GM21360 (cell line): ENCODE data around the gene NAV2.

ENCODE experiments used
- ATAC-seq: cut with Tn5 transposase; IDR thresholded peaks from one replicate; pipeline ENCODE4 v1.9.1; 2021; ENCODE audit warnings: mild to moderate bottlenecking, moderate library complexity; ENCODE audit not compliant: unreplicated experiment

NAV2 gene

GRCh38 chr11:19740586-19740985 lies 27.9 kb downstream of the NAV2 start:
- ATAC-seq = no peak

GRCh38 chr11:19742588-19743292 lies 30.1 kb downstream of the NAV2 start:
- ATAC-seq = peak; percentile 80

GRCh38 chr11:19743622-19744021 lies 31.0 kb downstream of the NAV2 start:
- ATAC-seq = no peak

GRCh38 chr11:19744130-19744529 lies 31.5 kb downstream of the NAV2 start:
- no peak for ATAC-seq

GRCh38 chr11:19746086-19746485 lies 33.4 kb downstream of the NAV2 start:
- ATAC-seq = no peak

GRCh38 chr11:19747634-19748033 lies 35.0 kb downstream of the NAV2 start:
- ATAC-seq = no peak

GRCh38 chr11:19751055-19751454 lies 38.4 kb downstream of the NAV2 start:
- no peak for ATAC-seq

GRCh38 chr11:19753451-19754106 lies 40.9 kb downstream of the NAV2 start:
- no peak for ATAC-seq

GRCh38 chr11:19756675-19757475 lies 44.2 kb downstream of the NAV2 start:
- ATAC-seq = no peak

GRCh38 chr11:19759389-19759788 lies 46.8 kb downstream of the NAV2 start:
- ATAC-seq = no peak

- no peak for ATAC-seq
These were observed 49.6 kb downstream of the NAV2 start for GRCh38 chr11:19762266-19762665.

GRCh38 chr11:19763330-19763729 lies 50.7 kb downstream of the NAV2 start:
- no peak for ATAC-seq

GRCh38 chr11:19766206-19766605 lies 53.6 kb downstream of the NAV2 start:
- no peak for ATAC-seq

GRCh38 chr11:19766810-19767209 lies 54.2 kb downstream of the NAV2 start:
- no peak for ATAC-seq

- no peak for ATAC-seq
These were observed 55.1 kb downstream of the NAV2 start for GRCh38 chr11:19767627-19768151.

- no peak for ATAC-seq
These were observed 55.6 kb downstream of the NAV2 start for GRCh38 chr11:19768197-19768596.

- ATAC-seq = no peak
These were observed 56.2 kb downstream of the NAV2 start for GRCh38 chr11:19768815-19769214.

GRCh38 chr11:19769820-19770219 lies 57.2 kb downstream of the NAV2 start:
- ATAC-seq = no peak

GRCh38 chr11:19770277-19770676 lies 57.6 kb downstream of the NAV2 start:
- no peak for ATAC-seq

- no peak for ATAC-seq
These were observed 58.8 kb downstream of the NAV2 start for GRCh38 chr11:19771463-19771862.

GRCh38 chr11:19772480-19772879 lies 59.8 kb downstream of the NAV2 start:
- no peak for ATAC-seq

- ATAC-seq = no peak
These were observed 61.7 kb downstream of the NAV2 start for GRCh38 chr11:19774329-19774728.
